NOMO-1 treated with dmso at 0.1 percent for 144 hours (cell line): ENCODE results near the gene ENGASE.

Source experiments
- DNase-seq: peaks from one replicate; lab custom pipeline; 2025; ENCODE audit not compliant: unreplicated experiment; lab: John Stamatoyannopoulos, UW

ENGASE gene

DNA sequence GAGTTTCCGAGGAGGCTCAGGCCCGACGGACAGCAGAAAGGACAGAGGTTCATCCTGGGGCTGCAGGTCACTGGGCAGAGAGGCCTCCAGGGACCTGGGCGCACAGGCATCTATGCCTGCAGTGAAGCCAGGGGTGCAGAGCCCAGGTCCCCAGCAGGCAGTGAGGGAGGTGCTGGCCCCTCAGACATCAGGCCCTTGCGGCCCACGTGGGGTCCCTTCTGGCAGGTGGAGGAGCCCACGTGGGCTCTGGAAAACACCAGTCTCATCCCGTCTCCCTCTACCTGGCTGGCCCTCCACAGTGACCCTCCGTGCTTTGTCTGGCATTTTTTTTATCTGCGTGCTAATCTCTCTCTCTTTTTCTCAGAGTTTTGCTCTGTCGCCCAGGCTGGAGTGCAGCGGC, 36.5 kb downstream of the ENGASE start:
- DNase-seq, result no peak

GRCh38 chr17:79112471-79112870, 37.8 kb downstream of the ENGASE start:
- DNase-seq, result no peak

- DNase-seq, result no peak
Measured at GRCh38 chr17:79113699-79114457, 39.3 kb downstream of the ENGASE start.

DNA sequence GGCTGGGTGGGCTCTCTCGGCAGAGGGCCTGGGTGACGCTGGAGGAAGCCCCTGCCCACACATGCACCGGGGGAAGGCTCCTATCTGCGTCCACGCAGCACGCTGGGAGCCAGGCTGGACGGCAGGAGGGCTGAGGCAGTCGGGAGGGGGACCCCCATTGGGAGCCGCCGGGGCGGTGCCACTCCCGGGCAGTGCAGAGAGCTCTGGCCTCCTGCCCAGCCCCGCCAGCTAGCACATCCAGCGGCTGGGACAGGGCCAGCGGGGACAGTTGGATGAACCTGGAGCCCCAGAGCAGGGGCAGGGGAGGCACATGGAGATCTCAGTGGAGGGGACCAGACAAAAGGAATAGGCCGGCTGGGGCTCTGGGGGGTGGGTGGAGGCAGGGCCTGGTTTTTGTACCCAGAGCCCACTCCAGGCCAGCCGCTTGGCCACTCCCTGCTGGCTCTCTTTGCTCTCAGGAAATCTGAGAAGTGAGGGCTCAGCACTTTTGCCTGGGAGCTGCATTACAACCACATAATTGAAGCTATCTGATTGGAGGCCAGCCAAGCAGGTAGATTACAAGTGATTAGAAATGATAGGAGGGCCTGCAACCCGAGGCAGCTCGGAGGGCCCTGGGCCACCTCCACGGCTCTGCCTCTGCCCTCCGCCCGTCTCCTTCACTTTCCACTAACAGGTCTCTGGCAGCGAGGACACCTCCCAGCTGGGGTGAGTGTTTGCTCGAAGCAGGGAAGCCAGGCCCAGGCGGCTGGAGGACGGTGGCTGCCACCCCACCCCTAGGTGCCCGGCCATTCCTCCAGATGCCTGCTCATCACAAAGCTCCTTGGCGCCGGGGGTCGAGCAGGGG, 40.1 kb downstream of the ENGASE start:
- DNase-seq, result no peak

DNA sequence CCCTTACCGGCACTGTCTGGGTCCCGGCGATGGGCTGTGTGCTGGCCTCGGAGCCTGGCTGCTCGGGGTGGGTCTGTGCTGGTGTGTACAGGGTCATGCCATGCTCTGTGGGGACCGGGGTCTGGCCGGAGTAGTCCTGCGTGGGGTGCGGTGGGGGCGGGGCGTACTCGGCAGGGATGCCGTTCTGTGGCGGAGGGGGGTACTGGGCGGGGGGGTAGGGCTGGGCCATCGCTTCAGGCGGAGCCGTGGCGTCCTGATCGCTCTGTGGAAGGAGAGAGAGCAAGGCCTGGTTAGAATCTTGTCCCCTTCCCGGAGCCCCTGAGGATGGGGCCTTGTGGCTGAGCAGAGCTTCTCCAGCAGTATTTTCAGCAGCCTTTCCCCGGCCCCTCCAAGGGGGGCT, 40.9 kb downstream of the ENGASE start:
- DNase-seq, result no peak

- DNase-seq, result no peak
Measured at GRCh38 chr17:79116575-79117368, 42.1 kb downstream of the ENGASE start.

- DNase-seq, result no peak
Measured at GRCh38 chr17:79117905-79118487, 43.4 kb downstream of the ENGASE start.

DNA sequence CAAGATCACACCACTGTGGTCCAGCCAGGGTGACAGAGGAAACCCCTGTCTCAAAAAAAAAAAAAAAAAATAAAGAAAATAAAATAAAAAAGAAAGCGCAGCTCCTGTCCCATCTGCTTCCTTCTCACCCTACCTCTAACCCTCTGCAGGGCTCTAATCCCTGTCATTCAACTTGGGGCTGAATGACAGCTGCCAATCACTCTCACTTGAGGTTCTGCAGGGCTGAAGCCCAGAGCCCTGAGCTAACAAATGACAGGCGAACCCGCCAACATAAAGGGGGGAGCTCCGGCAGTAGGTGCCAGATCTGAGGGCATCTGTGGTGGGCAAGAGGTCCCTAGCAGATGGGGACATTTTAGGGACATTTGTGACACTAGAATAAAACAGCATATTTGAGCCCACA, 44.3 kb downstream of the ENGASE start:
- no peak for DNase-seq

DNA sequence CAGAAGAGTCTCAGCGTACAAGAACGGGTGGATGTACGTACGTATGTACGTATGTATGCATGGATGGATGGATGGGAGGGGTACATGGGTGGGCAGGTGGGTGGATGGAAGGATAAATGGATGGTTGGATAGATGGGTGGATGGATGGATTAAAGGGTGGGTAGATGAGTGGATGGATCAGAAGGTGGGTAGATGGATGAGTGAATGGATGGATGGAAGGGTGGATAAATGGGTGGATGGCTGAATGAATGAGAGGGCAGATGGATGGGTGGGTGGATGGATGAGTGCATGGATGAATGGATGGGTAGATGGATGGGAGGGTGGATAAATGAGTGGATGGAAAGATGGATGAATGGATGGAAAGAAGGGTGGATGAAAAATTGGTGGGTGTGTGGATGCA, 45.6 kb downstream of the ENGASE start:
- no peak for DNase-seq

DNA sequence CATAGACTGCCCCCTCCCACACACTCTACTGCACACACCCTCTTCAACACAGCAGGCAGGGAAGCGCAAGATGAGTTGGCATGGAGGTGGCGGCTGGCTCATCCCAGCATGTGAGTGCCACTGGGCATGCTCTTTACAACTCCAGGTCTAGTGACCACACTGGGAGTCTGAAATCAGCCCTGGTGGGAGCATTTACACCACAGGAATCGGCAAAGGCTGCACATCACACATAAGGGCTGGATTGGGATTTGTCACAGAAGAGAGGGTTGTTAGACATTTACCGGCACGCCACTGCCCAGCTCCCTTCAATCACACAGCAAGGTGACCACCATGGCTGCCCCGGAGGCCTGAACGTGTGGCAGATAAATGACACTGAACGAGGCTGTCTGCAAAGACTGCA, 49.4 kb downstream of the ENGASE start:
- no peak for DNase-seq

GRCh38 chr17:79124513-79125209, 50.0 kb downstream of the ENGASE start:
- DNase-seq, result no peak

DNA sequence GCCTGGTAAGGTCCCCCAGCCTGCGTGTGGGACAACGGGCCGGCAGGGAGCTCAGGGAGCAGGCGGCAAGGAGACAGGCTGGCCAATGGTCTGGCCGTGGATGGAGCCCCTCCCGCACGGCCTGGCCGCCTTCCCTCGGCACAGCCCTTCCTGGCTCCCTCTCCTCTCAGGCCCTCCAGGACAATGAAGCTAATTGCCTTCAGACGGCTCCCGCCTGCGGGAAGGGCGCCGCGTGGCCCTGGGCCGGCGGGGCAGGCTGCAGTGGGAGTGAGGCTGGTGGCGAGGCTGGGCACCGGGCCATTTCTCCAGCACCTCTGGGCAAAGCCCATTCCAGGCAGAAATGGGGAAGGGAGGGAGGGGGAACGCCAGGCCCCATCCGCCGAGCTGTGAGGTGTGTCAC, 50.9 kb downstream of the ENGASE start:
- no peak for DNase-seq

DNA sequence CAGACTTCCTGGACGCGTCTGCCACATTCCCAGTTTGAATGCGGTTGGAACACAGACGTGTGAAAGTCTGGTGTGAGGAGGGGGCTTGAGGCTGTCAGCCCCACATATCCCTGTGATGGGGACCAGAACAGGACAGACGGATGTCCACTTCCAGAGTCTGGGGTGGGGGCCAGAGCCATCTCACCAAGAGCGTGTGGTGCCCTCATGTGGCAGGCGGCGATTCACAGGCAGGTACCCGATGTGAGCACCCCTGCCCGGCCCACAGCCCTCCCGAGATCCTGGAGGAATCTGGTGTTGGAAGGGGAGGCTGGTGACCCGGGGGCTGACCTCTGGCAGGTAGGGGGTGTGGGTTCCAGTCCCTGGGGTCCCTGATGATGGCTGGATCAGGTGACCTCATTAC, 51.5 kb downstream of the ENGASE start:
- DNase-seq, result no peak

- no peak for DNase-seq
Measured at GRCh38 chr17:79127534-79128135, 53.0 kb downstream of the ENGASE start.

- no peak for DNase-seq
Measured at GRCh38 chr17:79129523-79129922, 54.9 kb downstream of the ENGASE start.

- DNase-seq, result no peak
Measured at GRCh38 chr17:79130536-79131273, 56.1 kb downstream of the ENGASE start.

- no peak for DNase-seq
Measured at GRCh38 chr17:79131274-79131635, 56.6 kb downstream of the ENGASE start.

- DNase-seq, result no peak
Measured at GRCh38 chr17:79131701-79132100, 57.1 kb downstream of the ENGASE start.

DNA sequence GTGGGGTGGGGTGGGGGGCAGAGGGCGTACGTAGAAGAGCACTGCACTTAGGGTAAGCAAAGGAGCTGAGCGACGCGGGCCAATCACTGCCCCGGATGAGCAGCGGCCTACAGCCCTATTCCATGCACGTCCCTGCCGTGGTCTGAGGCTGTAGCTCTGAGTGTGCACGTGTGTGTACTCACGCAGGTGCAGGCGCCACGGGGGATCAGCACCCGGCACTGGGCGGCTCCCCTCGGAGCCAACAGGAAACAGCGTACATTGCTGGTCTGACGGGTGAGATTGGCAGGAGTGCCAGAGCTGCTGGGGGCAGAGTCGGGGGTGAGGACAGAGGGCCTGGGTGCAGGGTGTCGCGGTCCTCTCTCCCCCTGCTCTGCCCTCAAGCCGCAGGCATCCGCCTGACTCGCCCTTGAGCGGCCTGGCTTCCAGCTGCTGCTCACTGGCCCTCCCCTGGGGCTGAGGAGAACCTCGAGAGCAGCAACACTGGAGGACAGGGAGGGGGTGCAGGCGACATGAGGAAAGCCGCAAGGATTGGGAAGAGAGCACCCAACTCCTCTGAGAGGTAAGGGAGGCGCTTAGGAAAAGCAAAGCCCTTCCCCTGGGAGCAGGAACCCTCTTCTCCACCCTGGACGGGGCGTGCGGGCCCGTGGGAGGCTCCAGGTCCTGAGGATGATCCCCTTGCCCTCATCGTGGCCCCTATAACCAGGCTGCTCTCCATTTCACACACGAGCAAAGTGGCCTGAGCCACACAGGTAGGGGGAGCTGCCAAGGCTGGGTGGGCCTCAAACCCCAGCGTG, 57.8 kb downstream of the ENGASE start:
- no peak for DNase-seq
